Colonic mucosa (tissue), 4 donors: ENCODE results near the gene AP2S1. TPM values are rescaled to one million over a fixed set of nuclear protein-coding genes. Genes with fewer than 3 reads are reported as not detected.

Source experiments
- DNase-seq: peaks from one replicate; pipeline ENCODE4 v3.0.0-alpha.2; 2020
- H3K27ac ChIP-seq: fragments of 200-600 bp; one replicate; pipeline ENCODE4 v1.8.0; 2021
- H3K27me3 ChIP-seq: fragments of 200-600 bp; one replicate; pipeline ENCODE4 v1.8.0; 2021
- H3K36me3 ChIP-seq: fragments of 200-600 bp; one replicate; pipeline ENCODE4 v1.8.0; 2021
- H3K4me1 ChIP-seq: fragments of 200-600 bp; one replicate; pipeline ENCODE4 v1.8.0; 2021; ENCODE audit warnings: mild to moderate bottlenecking
- H3K4me3 ChIP-seq: fragments of 200-600 bp; one replicate; pipeline ENCODE4 v1.8.0; 2021
- H3K9ac ChIP-seq, 2 donors: one replicate each; pipeline ENCODE4 v1.7.0; 2013; ENCODE audit warnings: control low read depth in 2 of 2, low read depth in 2 of 2, low read length in 2 of 2
- H3K9me3 ChIP-seq: fragments of 200-600 bp; one replicate; pipeline ENCODE4 v1.8.0; 2021
- intact Hi-C: fragments of 100-400 bp; cut with DNase I; formaldehyde crosslinking; loops from one replicate; pipeline ENCODE4 v1.14.1; 2022
- total RNA-seq, 2 donors: library from RNA; stranded (reverse); fragmentation: NEBNext Ultra II Directional in 1 of 2; extraction: Animal tissue kit (Norgen Biotek cat#: 25700) in 1 of 2; gene quantifications; one replicate each; pipeline ENCODE4 v1.2.1, GENCODE V29; 2021
- TF ChIP-seq, protein P1 (sequence below): fragments of 200-600 bp; IDR thresholded peaks from one replicate; pipeline ENCODE4 v1.8.0; 2022; ENCODE audit warnings: antibody characterized with exemption, mild to moderate bottlenecking
- donor health status: healthy.
- donor health status: DM: no; HTN: no; CAD: no.
- donor health status: DM: no; HTN: no; CAD: no.

AP2S1 gene
- total RNA-seq, 2 donors from 2014 or later: 132 to 208 TPM

DNA sequence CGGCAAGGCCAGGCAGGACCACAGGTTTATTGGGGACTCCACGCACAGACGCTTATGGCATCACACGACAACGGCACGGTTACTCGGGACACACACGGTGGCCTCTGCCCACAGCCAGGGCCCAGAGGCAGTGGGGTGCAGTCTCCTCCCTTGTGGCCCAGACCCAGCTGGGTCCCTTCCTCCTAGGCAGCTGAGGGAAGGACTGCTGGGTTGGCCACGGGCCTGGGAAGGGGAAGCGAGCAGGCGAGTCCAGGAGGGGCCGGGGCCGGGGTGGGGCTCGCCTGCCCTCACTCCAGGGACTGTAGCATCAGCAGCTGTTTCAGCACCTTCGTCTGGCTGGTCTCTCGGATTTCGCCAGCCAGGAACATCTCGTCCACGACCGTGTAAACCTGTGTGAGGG is 12.5 kb downstream of the AP2S1 start:
- no peak overlapping the region for H3K9ac ChIP-seq
- peaks cover 6% of the 10 kb centered on the region for H3K4me1 ChIP-seq
- H3K27ac ChIP-seq: no peak overlapping the region
- no peaks in the 10 kb centered on the region for H3K9me3 ChIP-seq
- H3K27me3 ChIP-seq: no peaks in the 10 kb centered on the region
- intact Hi-C loops: no loop called here
- TF ChIP-seq, protein P1, sequence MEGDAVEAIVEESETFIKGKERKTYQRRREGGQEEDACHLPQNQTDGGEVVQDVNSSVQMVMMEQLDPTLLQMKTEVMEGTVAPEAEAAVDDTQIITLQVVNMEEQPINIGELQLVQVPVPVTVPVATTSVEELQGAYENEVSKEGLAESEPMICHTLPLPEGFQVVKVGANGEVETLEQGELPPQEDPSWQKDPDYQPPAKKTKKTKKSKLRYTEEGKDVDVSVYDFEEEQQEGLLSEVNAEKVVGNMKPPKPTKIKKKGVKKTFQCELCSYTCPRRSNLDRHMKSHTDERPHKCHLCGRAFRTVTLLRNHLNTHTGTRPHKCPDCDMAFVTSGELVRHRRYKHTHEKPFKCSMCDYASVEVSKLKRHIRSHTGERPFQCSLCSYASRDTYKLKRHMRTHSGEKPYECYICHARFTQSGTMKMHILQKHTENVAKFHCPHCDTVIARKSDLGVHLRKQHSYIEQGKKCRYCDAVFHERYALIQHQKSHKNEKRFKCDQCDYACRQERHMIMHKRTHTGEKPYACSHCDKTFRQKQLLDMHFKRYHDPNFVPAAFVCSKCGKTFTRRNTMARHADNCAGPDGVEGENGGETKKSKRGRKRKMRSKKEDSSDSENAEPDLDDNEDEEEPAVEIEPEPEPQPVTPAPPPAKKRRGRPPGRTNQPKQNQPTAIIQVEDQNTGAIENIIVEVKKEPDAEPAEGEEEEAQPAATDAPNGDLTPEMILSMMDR: no peak
- no peak for DNase-seq
- no peak overlapping the region for H3K4me3 ChIP-seq
- no peaks in the 10 kb centered on the region for H3K36me3 ChIP-seq

DNA sequence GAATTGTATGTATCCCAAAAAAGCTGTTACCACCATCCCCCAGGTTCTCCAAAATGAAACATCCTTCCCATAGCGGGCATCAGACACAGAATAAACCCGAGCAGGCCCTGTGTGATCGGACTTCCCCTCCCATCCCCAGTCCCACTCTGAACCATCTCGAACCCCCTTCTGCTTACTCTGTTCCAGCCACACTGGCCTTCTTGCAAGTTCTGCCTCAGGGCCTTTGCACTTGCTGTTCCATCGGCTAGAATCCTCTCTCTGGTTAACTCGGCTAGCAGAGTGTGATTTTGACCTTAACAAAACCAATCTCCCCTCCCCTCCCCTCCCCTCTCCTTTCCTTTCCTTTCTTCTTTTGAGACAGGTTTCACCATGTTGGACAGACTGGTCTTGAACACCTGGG is 15.7 kb downstream of the AP2S1 start:
- TF ChIP-seq, protein P1: no peak
- Histone ChIP-seq H3K9ac (no peak overlapping the region), H3K36me3 (no peaks in the 10 kb centered on the region), H3K9me3 (no peaks in the 10 kb centered on the region), H3K27ac (no peak overlapping the region), H3K4me3 (no peak overlapping the region), H3K27me3 (no peaks in the 10 kb centered on the region), H3K4me1 (peaks cover 6% of the 10 kb centered on the region)
- intact Hi-C loops: no loop called here
- no peak for DNase-seq

DNA sequence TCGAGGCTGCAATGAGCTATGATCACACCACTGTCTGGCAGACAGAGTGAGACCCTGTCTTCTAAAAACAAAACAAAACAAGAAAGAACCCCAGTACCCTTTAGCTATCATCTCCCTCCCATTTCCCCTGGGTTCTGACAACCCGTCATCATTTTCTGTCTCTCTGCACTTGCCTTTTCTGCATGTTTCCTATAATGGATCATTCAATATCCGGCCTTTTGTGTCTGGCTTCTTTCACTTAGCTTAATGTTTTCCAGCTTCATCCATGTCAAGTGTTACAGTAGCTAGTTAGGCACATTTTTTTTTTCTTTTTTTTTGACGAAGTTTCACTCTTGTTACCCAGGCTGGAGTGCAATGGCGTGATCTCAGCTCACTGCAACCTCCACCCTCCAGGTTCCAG is 16.5 kb downstream of the AP2S1 start:
- TF ChIP-seq, protein P1: no peak
- no peak for DNase-seq
- intact Hi-C loops: no loop called here

DNA sequence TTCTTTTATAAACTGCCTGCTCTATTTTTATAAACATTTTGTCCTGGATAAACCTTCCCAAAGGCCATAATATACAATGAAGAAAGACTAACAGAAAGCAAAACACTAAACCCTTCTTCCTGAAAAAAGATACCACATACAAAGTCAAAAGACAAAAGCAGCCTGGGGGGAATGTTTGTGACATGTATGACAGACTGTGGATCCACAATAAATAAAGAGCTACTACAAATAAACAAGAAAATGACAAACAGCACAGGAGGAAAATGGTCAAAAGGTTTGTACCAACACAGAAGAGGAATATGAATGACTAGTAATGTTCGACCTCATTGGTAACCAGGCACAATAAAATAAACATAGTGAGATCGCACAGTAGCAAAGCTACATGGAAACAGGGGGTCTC is 19.8 kb downstream of the AP2S1 start:
- Histone ChIP-seq H3K4me3 (no peak overlapping the region), H3K9ac (no peak overlapping the region), H3K4me1 (no peaks in the 10 kb centered on the region), H3K9me3 (no peaks in the 10 kb centered on the region), H3K27ac (no peak overlapping the region), H3K27me3 (no peaks in the 10 kb centered on the region), H3K36me3 (no peaks in the 10 kb centered on the region)
- DNase-seq: no peak
- intact Hi-C loops: no loop called here
- TF ChIP-seq, protein P1: no peak

More for the DNA sequence above, 16.5 kb downstream of the AP2S1 start:
- Histone ChIP-seq H3K4me3 (no peak overlapping the region), H3K27me3 (no peaks in the 10 kb centered on the region), H3K4me1 (no peaks in the 10 kb centered on the region), H3K36me3 (no peaks in the 10 kb centered on the region), H3K9ac (no peak overlapping the region), H3K9me3 (no peaks in the 10 kb centered on the region), H3K27ac (no peak overlapping the region)

DNA sequence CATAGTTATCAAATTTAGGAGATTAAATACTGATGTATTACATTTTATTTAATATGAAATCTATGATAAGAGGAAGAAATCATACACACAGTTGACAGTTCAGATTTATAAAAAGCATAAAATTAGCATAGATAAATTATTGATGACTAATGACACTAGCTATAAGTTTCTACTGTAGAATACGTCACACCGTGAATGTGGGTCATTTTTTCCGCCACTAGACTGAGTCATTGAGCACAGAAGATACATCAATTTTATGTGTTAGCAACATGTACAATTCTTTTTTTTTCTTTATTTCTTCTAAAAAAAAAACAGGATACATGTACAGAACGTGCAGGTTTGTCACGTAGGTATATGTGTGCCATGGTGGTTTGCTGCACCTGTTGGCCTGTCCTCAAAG is 22.2 kb downstream of the AP2S1 start:
- no peak overlapping the region for H3K4me3 ChIP-seq
- no peak overlapping the region for H3K27ac ChIP-seq
- H3K4me1 ChIP-seq: no peaks in the 10 kb centered on the region
- H3K36me3 ChIP-seq: no peaks in the 10 kb centered on the region
- no peak for DNase-seq
- TF ChIP-seq, protein P1: no peak
- no peak overlapping the region for H3K9ac ChIP-seq
- no peaks in the 10 kb centered on the region for H3K9me3 ChIP-seq
- intact Hi-C loops: no loop called here
- H3K27me3 ChIP-seq: no peaks in the 10 kb centered on the region

DNA sequence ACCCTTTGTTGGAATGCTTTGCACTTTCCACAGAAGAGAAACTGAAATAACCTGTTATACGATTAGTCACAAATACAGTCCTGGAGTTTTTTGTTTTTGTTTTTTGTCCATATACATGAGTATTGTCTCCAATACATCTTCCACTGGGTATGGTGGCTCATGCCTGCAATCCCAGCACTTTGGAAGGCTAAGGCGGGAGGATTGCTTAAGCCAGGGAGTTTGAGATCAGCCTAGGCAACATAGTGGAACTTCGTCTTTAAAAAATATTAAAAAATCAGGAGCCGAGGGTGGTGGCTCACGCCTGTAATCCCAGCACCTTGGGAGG is 25.0 kb downstream of the AP2S1 start:
- intact Hi-C loops: no loop called here

More for the DNA sequence above, 25.0 kb downstream of the AP2S1 start:
- Histone ChIP-seq H3K36me3 (no peaks in the 10 kb centered on the region), H3K4me3 (no peak overlapping the region), H3K27ac (no peak overlapping the region), H3K9ac (no peak overlapping the region), H3K4me1 (peaks cover 15% of the 10 kb centered on the region), H3K27me3 (no peaks in the 10 kb centered on the region), H3K9me3 (no peaks in the 10 kb centered on the region)
- TF ChIP-seq, protein P1: no peak
- no peak for DNase-seq
